Hepatocyte (in vitro differentiated cells): ENCODE results near the gene ATP9A. TPM values are rescaled to one million over a fixed set of nuclear protein-coding genes. Genes with fewer than 3 reads are reported as not detected.

Source experiments
- DNase-seq: peaks from one replicate; pipeline ENCODE4 v3.0.0-alpha.2; 2016; ENCODE audit warnings: low spot score
- H2AFZ ChIP-seq: fragments of 200-600 bp; sonication (generic); 2 replicates; pipeline ENCODE4 v1.6.0; 2016; ENCODE audit warnings: antibody characterized with exemption, mild to moderate bottlenecking
- H3K27ac ChIP-seq: fragments of 200-600 bp; sonication (generic); 2 replicates; pipeline ENCODE4 v1.5.1; 2016; ENCODE audit warnings: mild to moderate bottlenecking
- H3K27me3 ChIP-seq: fragments of 200-600 bp; sonication (generic); 2 replicates; pipeline ENCODE4 v1.6.1; 2016
- H3K36me3 ChIP-seq: fragments of 200-600 bp; sonication (generic); replicated peaks from 2 replicates; pipeline ENCODE4 v1.5.1; 2016; ENCODE audit warnings: low read depth; ENCODE audit not compliant: insufficient read depth
- H3K4me1 ChIP-seq: fragments of 200-600 bp; sonication (generic); 2 replicates; pipeline ENCODE4 v1.5.1; 2016; ENCODE audit warnings: mild to moderate bottlenecking, moderate library complexity; ENCODE audit not compliant: insufficient read depth
- H3K4me2 ChIP-seq: fragments of 200-600 bp; sonication (generic); 2 replicates; pipeline ENCODE4 v1.6.0; 2016
- H3K4me3 ChIP-seq: fragments of 200-600 bp; sonication (generic); 2 replicates; pipeline ENCODE4 v1.5.1; 2016; ENCODE audit warnings: mild to moderate bottlenecking
- H3K79me2 ChIP-seq: fragments of 200-600 bp; sonication (generic); 2 replicates; pipeline ENCODE4 v1.6.0; 2017; ENCODE audit warnings: mild to moderate bottlenecking
- H3K9me2 ChIP-seq: fragments of 200-600 bp; sonication (generic); replicated peaks from 2 replicates; pipeline ENCODE4 v1.6.0; 2017; ENCODE audit warnings: mild to moderate bottlenecking; ENCODE audit not compliant: insufficient read depth
- H3K9me3 ChIP-seq: fragments of 200-600 bp; sonication (generic); 2 replicates; pipeline ENCODE4 v1.5.1; 2016; ENCODE audit warnings: low read depth, mild to moderate bottlenecking
- H4K20me1 ChIP-seq: fragments of 200-600 bp; sonication (generic); 2 replicates; pipeline ENCODE4 v1.6.0; 2016; ENCODE audit warnings: mild to moderate bottlenecking; ENCODE audit not compliant: insufficient read depth, poor library complexity, severe bottlenecking
- EZH2 ChIP-seq: fragments of 200-600 bp; sonication (generic); IDR thresholded peaks from 2 replicates; pipeline ENCODE4 v1.6.1; 2016; ENCODE audit warnings: antibody characterized with exemption, mild to moderate bottlenecking, borderline replicate concordance
- EZH2phosphoT487 ChIP-seq: fragments of 200-600 bp; sonication (generic); IDR thresholded peaks from one replicate; pipeline ENCODE4 v1.6.1; 2018; ENCODE audit warnings: antibody characterized with exemption, mild to moderate bottlenecking, low read depth, moderate library complexity; ENCODE audit not compliant: unreplicated experiment, severe bottlenecking
- WGBS: methylation state at CpG from one replicate; pipeline ENCODE4 v1.1.6; 2016; ENCODE audit warnings: low lambda C conversion rate; ENCODE audit errors: missing lambda C conversion rate; 5-methylcytosine and 5-hydroxymethylcytosine counted together
- polyA plus RNA-seq: library from polyadenylated mRNA; unstranded; fragments of >200 nt; fragmentation: Nextera tagmentation; extraction: Ambion mirVana; gene quantifications from 2 replicates; pipeline ENCODE4 v1.2.1, GENCODE V29; 2016
- total RNA-seq: library from RNA; depleted of rRNA; stranded (reverse); fragments of >200 nt; gene quantifications from 2 replicates; pipeline ENCODE4 v1.2.3, GENCODE V29; 2014
- TF ChIP-seq, protein P1 (sequence below): fragments of 200-600 bp; sonication (generic); IDR thresholded peaks from 2 replicates; pipeline ENCODE4 v1.5.1; 2016; ENCODE audit warnings: antibody characterized with exemption, mild to moderate bottlenecking; ENCODE audit not compliant: poor library complexity

ATP9A gene
- total and polyA plus RNA-seq, 2 experiments from 2014 or later, result 12.1 to 28.1 TPM

DNA sequence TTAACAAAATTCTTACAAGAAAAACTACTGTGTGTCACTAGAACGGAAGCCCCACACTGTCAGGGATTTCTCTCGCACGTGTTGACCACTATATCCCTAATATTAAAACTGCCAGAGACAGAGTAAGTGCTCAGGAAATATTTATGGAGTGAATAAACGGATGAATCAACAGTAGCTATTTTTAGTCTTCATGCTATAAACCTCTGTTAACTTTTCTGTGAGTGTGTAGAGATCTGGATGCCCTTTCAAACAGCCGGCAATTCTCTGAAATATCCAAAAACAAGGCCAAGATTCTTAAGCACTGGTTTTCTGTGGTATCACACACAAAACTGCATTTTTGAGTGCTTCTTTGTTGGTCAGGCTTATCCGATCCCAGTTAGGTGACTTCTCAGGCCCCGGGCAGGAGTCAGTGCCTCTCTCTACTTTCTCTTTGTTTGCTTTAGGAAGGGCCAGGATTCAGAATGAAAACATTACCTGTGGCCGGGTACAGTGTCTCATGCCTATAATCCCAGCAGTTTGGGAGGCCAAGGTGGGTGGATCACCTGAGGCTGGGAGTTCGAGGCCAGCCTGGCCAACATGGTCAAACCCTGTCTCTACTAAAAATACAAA, 15.7 kb downstream of the ATP9A start:
- H3K79me2 ChIP-seq, result peaks cover 88% of the 10 kb centered on the region
- DNase-seq, result peak; percentile 29
- no peaks in the 10 kb centered on the region for H3K9me2 ChIP-seq
- peak overlapping the region; percentile 45 for H3K4me2 ChIP-seq
- H3K27ac ChIP-seq, result peak overlapping the region; percentile 73
- H3K9me3 ChIP-seq, result no peaks in the 10 kb centered on the region
- no peak for TF ChIP-seq EZH2
- no peak for TF ChIP-seq EZH2phosphoT487
- TF ChIP-seq, protein P1, sequence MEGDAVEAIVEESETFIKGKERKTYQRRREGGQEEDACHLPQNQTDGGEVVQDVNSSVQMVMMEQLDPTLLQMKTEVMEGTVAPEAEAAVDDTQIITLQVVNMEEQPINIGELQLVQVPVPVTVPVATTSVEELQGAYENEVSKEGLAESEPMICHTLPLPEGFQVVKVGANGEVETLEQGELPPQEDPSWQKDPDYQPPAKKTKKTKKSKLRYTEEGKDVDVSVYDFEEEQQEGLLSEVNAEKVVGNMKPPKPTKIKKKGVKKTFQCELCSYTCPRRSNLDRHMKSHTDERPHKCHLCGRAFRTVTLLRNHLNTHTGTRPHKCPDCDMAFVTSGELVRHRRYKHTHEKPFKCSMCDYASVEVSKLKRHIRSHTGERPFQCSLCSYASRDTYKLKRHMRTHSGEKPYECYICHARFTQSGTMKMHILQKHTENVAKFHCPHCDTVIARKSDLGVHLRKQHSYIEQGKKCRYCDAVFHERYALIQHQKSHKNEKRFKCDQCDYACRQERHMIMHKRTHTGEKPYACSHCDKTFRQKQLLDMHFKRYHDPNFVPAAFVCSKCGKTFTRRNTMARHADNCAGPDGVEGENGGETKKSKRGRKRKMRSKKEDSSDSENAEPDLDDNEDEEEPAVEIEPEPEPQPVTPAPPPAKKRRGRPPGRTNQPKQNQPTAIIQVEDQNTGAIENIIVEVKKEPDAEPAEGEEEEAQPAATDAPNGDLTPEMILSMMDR, result no peak
- H3K27me3 ChIP-seq, result no peaks in the 10 kb centered on the region
- WGBS, result 25% methylated on average over 9 of the region's 9 CpGs
- H4K20me1 ChIP-seq, result no peaks in the 10 kb centered on the region
- H3K4me1 ChIP-seq, result peaks cover 15% of the 10 kb centered on the region
- no peak overlapping the region for H2AFZ ChIP-seq
- H3K4me3 ChIP-seq, result no peak overlapping the region
- H3K36me3 ChIP-seq, result no peaks in the 10 kb centered on the region

DNA sequence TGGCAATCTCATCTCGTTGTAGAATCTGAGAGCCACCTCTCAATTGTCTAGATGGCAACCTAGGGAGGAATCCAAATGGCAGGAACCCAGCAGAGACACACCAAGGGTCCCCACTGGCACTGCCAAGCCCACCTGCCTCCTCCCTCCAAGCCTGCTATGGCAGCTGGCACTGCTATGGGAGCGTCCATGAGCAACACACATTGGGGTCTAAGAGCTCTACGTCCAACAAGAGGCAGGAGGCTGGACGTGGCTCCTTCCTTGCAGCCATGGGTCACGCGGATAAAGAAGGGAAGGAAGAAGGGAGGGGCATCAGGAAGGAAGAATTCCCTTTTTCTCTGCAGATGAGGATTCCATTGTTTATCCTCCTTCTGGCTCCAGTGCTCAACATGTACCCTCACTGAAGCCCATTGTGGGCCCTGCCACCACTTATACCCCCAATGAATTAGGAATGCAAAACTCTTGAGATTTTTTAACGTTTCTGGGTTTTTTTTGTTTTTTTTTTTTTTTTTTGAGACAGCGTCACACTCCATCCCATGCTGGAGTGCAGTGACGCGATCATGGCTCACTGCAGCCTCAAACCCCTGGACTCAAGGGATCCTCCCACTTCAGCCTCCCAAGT, 17.3 kb downstream of the ATP9A start:
- Histone ChIP-seq H2AFZ (no peak overlapping the region), H3K9me2 (no peaks in the 10 kb centered on the region), H3K4me2 (no peak overlapping the region), H3K27me3 (no peaks in the 10 kb centered on the region), H3K9me3 (no peaks in the 10 kb centered on the region), H3K4me1 (peaks cover 15% of the 10 kb centered on the region), H3K27ac (peak overlapping the region; percentile 84), H3K36me3 (no peaks in the 10 kb centered on the region), H3K79me2 (peaks cover 85% of the 10 kb centered on the region), H4K20me1 (no peaks in the 10 kb centered on the region), H3K4me3 (no peak overlapping the region)
- 99% methylated on average over 10 of the region's 10 CpGs for WGBS
- no peak for DNase-seq
- TF ChIP-seq, protein P1, result no peak
- no peak for TF ChIP-seq EZH2
- no peak for TF ChIP-seq EZH2phosphoT487

DNA sequence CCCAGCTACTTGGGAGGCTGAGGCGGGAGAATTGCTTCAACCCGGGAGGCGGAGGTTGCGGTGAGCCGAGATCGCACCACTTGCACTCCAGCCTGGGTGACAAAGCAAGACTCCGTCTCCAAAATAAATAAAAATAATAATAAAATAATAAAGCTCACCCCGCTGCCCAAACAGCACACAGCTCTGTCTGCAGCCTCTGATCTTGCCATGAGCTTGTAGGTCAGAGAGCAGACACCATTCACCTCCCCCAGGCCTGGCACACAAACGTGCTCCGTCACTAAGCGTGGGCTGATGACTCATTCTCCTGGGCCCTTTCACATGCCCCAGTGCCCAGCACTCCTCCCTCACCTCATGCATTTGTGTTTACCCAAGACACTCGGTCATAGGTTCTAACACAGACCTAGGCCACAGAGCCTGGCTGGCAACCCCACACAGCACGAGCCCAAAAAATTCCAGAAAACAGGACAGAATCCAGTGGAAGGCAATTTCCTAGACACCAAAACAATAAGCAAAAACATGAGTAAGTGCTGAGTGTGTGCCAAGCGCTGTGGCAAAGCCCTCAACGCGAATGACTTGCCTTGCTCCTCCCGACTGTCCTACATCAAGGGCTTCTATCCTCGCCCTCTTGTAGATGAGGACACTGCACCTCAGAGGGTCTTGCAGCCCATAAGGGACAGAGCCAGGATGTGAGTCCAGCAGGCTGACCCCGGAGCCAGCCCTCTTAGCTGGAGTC, 18.0 kb downstream of the ATP9A start:
- Histone ChIP-seq H3K27ac (peak overlapping the region; percentile 84), H3K4me2 (no peak overlapping the region), H3K9me3 (no peaks in the 10 kb centered on the region), H3K79me2 (peaks cover 85% of the 10 kb centered on the region), H2AFZ (no peak overlapping the region), H3K9me2 (no peaks in the 10 kb centered on the region), H3K27me3 (no peaks in the 10 kb centered on the region), H4K20me1 (no peaks in the 10 kb centered on the region), H3K36me3 (no peaks in the 10 kb centered on the region), H3K4me1 (peaks cover 15% of the 10 kb centered on the region), H3K4me3 (no peak overlapping the region)
- peak; percentile 83 for DNase-seq
- TF ChIP-seq EZH2, result no peak
- 82% methylated on average over 19 of the region's 19 CpGs for WGBS

DNA sequence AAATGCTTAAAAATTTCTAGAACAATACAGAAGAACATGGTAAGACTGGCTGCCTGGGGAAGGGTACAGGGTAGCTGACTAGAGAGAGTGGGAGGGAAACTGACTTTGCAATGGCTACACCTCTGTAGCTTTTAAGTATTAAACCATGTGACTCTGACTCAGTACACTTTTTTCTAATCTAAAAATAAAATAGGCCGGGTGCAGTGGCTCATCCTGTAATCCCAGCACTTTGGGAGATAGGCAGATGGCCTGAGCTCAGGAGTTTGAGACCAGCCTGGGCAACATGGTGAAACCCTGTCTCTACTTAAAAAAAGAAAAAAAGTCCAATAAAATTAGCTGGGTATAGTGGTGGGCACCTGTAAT, 18.5 kb downstream of the ATP9A start:
- TF ChIP-seq EZH2phosphoT487, result no peak
- TF ChIP-seq, protein P1, result no peak
- no peak for TF ChIP-seq EZH2
- Histone ChIP-seq H3K4me3 (no peak overlapping the region), H3K27ac (peak overlapping the region; percentile 68), H3K36me3 (no peaks in the 10 kb centered on the region), H3K9me3 (no peaks in the 10 kb centered on the region), H3K27me3 (no peaks in the 10 kb centered on the region), H3K4me1 (peaks cover 15% of the 10 kb centered on the region), H3K9me2 (no peaks in the 10 kb centered on the region), H2AFZ (no peak overlapping the region), H3K4me2 (no peak overlapping the region), H4K20me1 (no peaks in the 10 kb centered on the region), H3K79me2 (peaks cover 84% of the 10 kb centered on the region)
- DNase-seq, result no peak
- 68% methylated on average over 1 of the region's 1 CpG for WGBS
